Motor neuron (in vitro differentiated cells): ENCODE data around the gene REV3L. TPM values are rescaled to one million over a fixed set of nuclear protein-coding genes. Genes with fewer than 3 reads are reported as not detected.

Source experiments
- ATAC-seq, 8 experiments: fragments of 200-7000 bp; cut with Tn5 transposase; replicated peaks in 6 of 8; 2 replicates each; pipeline ENCODE4 v1.8.0; 2021; ENCODE audit warnings: mild to moderate bottlenecking in 8 of 8, moderate library complexity in 8 of 8
- H3K27ac ChIP-seq, 2 donors: fragments of 250-450 bp; sonication (Bioruptor Pico); 2 replicates each; pipeline ENCODE4 v1.9.0; 2021; ENCODE audit warnings: antibody characterized with exemption in 2 of 2, mild to moderate bottlenecking in 2 of 2, moderate library complexity in 1 of 2
- H3K4me1 ChIP-seq, 2 donors: fragments of 250-450 bp; sonication (Bioruptor Pico); replicated peaks in 1 of 2; 2 replicates each; pipeline ENCODE4 v1.6.1; 2021; ENCODE audit warnings: antibody characterized with exemption in 2 of 2, mild to moderate bottlenecking in 2 of 2, moderate library complexity in 1 of 2
- H3K4me3 ChIP-seq, 5 donors: fragments of 250-450 bp; sonication (Bioruptor Pico); 2 replicates each; pipeline ENCODE4 v1.9.0; 2021; ENCODE audit warnings: antibody characterized with exemption in 5 of 5, mild to moderate bottlenecking in 5 of 5, moderate library complexity in 4 of 5
- WGBS, 10 experiments: fragments of 450-650 bp; shearing (Covaris generic); methylation state at CpG; one replicate each; pipeline ENCODE4 v1.0.0; 2022; 5-methylcytosine and 5-hydroxymethylcytosine counted together
- in situ Hi-C, 9 experiments: fragments of 400-800 bp; cut with MboI; loops; one replicate each; pipeline ENCODE4 v1.15.0; 2021; ENCODE audit warnings: low sequenced_read_pairs in 9 of 9, low pct_unique_long_range_greater_than_20kb in 2 of 9; ENCODE audit not compliant: unreplicated experiment in 9 of 9
- total RNA-seq, 8 experiments: library from RNA; unstranded; fragments of 300-600 nt; gene quantifications; 2 replicates each; pipeline versions ENCODE4 v1.2.3 to v1.2.4, GENCODE V29; 2022

Gene REV3L
- total RNA-seq, 8 experiments from 2014 or later, result 19.5 to 63.6 (median 39.1) TPM

- 75 to 100% (median 98%) methylated on average over 1 to 4 of the region's 4 CpGs; no CpG with 5 or more reads in 2 of the 10 experiments for WGBS, 10 experiments
- in situ Hi-C loops, result no loop called here
- ATAC-seq, result no peak
- H3K4me1 ChIP-seq, result no peaks in the 10 kb centered on the region
- H3K4me3 ChIP-seq, result no peak overlapping the region
- no peak overlapping the region for H3K27ac ChIP-seq
Observed at GRCh38 chr6:111407686-111408085, 75.3 kb downstream of the REV3L start.

DNA sequence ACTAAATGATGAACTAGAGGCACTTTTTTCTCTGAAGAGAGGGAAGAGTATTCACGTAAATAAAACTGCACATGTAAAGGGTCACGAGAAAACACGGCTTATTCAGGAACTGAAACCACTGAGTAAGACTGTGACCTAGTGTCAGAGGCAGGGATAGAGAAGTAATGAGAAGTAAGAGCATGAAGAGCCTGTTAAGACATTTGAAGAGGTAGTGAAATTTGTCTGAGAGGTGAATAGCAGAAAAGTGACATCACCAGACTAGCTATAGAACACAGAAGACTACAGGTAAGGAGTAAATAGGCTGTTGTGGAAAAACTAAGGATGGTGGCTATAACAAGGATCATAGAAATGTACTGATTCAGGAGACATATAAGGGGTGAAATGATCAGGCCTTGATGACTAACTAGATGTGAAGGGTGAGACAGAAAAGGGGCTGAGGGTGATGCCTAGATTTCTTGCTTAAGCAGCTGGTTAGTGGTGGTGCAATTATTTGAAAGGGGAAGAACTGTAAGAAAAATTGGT lies 76.8 kb downstream of the REV3L start:
- Histone ChIP-seq H3K4me1 (no peaks in the 10 kb centered on the region), H3K4me3 (no peak overlapping the region), H3K27ac (no peak overlapping the region)
- no peak for ATAC-seq
- in situ Hi-C loops, result no loop called here
- WGBS, 10 experiments, result 91 to 100% (median 100%) methylated on average over 2 to 3 of the region's 3 CpGs; no CpG with 5 or more reads in 1 of the 10 experiments

- in situ Hi-C loops, result no loop called here
- WGBS, 10 experiments, result 73 to 100% (median 95%) methylated on average over 1 to 3 of the region's 3 CpGs; no CpG with 5 or more reads in 2 of the 10 experiments
- H3K27ac ChIP-seq, result no peak overlapping the region
- H3K4me1 ChIP-seq, result no peaks in the 10 kb centered on the region
- H3K4me3 ChIP-seq, result no peak overlapping the region
- ATAC-seq, result no peak
Observed at GRCh38 chr6:111403388-111403787, 79.6 kb downstream of the REV3L start.

DNA sequence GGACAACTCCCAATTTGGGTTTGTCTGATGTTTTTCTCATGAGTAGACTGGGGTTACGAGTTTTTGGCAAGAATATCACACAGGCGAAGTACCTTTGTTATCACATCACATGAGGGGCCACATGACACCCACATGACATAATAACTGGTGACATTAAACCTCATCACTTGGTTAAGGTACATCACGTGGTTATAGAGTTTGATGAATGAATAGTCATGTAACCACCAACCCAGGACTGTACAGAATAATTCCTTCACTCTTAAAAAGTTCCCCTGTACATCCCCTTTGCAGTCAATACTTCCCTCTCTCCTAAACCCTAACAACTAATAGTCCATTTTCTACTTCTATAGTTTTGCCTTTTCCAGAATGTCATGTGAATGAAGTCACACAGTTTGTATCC lies 83.4 kb downstream of the REV3L start:
- H3K27ac ChIP-seq, result no peak overlapping the region
- no peak for ATAC-seq
- no peak overlapping the region for H3K4me3 ChIP-seq
- no peaks in the 10 kb centered on the region for H3K4me1 ChIP-seq
- 40 to 100% (median 97%) methylated on average over 1 to 3 of the region's 3 CpGs; no CpG with 5 or more reads in 2 of the 10 experiments for WGBS, 10 experiments
- in situ Hi-C loops, result no loop called here

- 58 to 100% (median 79%) methylated on average over 2 of the region's 2 CpGs; no CpG with 5 or more reads in 1 of the 10 experiments for WGBS, 10 experiments
- no peak for ATAC-seq
- in situ Hi-C loops, result no loop called here
- Histone ChIP-seq H3K4me3 (no peak overlapping the region), H3K4me1 (no peaks in the 10 kb centered on the region), H3K27ac (no peak overlapping the region)
Observed at GRCh38 chr6:111388681-111389080, 94.3 kb downstream of the REV3L start.

DNA sequence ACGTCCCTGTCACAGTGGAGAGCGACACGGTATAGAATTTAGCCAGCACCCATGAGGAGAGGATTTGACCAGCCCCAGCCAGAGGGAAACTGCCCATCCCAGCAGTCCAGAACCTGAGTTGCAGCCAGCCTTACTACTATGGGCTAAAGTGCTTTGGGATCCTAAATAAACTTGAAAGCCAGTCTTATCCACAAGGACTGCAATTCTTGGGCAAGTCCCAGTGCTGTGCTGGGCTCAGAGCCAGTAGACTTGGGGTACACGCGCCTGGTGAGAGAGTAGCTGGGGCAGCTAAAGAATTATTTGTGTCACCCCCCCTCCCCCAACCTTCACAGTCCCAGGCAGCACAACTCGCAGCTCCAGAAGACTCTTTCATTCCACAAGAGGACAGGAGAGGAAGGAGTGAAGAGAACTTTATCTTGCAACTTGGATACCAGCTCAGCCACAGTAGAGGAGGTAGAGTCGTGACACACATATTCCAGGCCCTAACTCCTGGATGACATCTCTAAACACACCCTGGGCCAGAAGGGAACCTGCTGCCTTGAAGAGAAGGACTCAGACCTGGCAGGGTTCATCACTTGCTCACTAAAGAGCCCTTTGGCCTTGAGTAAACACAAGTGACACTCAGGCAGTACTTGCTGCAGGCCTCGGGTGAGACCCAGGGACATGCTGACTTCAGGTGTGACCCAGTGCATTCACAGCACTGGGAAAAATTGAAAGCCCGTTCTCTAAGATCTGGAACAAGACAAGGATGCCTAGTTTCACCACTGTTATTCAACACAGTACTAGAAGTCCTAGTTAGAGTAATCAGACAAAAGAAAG lies 100.3 kb downstream of the REV3L start:
- Histone ChIP-seq H3K27ac (no peak overlapping the region), H3K4me1 (no peaks in the 10 kb centered on the region), H3K4me3 (no peak overlapping the region)
- WGBS, 10 experiments, result 60 to 100% (median 96%) methylated on average over 1 to 6 of the region's 9 CpGs; no CpG with 5 or more reads in 3 of the 10 experiments
- in situ Hi-C loops, result no loop called here
- ATAC-seq, result peak in 1 of 8 experiments; percentile 14

DNA sequence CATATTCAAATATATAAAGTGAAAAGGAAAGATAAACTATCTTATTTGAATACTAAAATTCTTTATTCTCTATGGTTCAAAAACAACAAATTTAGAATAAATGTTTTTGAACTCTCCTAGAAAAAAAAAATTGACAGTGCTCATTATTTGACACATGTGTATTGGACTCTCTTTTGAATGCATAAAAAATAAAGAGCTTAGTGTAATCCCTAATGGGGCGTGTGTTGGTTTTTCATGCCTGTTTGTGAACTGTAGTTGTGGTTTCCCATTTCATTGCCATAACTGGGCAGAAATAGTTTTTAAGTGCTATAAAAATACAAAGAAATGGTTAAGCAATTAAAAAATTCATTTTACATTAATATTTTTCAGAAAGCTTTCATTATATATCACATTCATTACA lies 101.3 kb downstream of the REV3L start:
- peak in 3 of 8 experiments; percentile 56 to 66 (median 63) for ATAC-seq
- no peak overlapping the region for H3K27ac ChIP-seq
- no peak overlapping the region for H3K4me3 ChIP-seq
- in situ Hi-C loops, result no loop called here
- 11 to 100% (median 75%) methylated on average over 1 of the region's 1 CpG; no CpG with 5 or more reads in 1 of the 10 experiments for WGBS, 10 experiments
- H3K4me1 ChIP-seq, result no peaks in the 10 kb centered on the region

- in situ Hi-C loops, result no loop called here
Observed at GRCh38 chr6:111381123-111381522, 101.9 kb downstream of the REV3L start.

GRCh38 chr6:111379831-111380230 lies 103.2 kb downstream of the REV3L start:
- no peaks in the 10 kb centered on the region for H3K4me1 ChIP-seq
- H3K4me3 ChIP-seq, result no peak overlapping the region
- no peak overlapping the region for H3K27ac ChIP-seq
- ATAC-seq, result no peak
- in situ Hi-C loops, result no loop called here
- WGBS, 10 experiments, result 90 to 100% (median 100%) methylated on average over 1 to 2 of the region's 2 CpGs; no CpG with 5 or more reads in 1 of the 10 experiments

More at GRCh38 chr6:111381123-111381522, 101.9 kb downstream of the REV3L start:
- Histone ChIP-seq H3K4me3 (no peak overlapping the region), H3K4me1 (no peaks in the 10 kb centered on the region), H3K27ac (no peak overlapping the region)
- ATAC-seq, result peak in 3 of 8 experiments; percentile 67 to 78 (median 73)

DNA sequence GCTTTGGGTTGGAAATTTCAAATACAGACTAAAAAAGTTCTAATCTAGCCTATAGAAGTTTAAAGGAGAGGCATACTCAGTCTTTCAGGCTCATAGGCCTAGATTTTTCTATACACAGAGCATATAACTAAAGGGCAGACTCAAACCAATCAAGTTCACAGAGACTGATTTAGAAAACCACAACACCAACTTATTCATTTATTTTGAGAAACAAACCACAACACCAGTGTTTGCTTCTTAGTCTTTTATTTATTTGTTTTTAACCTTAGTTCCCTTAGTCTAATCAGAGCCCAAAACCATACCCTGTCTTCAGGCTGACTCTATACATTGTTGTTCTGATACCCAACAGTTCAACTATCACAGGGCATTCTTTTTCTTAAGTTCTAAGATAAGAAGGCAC lies 103.7 kb downstream of the REV3L start:
- Histone ChIP-seq H3K4me3 (no peak overlapping the region), H3K4me1 (no peaks in the 10 kb centered on the region), H3K27ac (no peak overlapping the region)
- no peak for ATAC-seq
- in situ Hi-C loops, result no loop called here

DNA sequence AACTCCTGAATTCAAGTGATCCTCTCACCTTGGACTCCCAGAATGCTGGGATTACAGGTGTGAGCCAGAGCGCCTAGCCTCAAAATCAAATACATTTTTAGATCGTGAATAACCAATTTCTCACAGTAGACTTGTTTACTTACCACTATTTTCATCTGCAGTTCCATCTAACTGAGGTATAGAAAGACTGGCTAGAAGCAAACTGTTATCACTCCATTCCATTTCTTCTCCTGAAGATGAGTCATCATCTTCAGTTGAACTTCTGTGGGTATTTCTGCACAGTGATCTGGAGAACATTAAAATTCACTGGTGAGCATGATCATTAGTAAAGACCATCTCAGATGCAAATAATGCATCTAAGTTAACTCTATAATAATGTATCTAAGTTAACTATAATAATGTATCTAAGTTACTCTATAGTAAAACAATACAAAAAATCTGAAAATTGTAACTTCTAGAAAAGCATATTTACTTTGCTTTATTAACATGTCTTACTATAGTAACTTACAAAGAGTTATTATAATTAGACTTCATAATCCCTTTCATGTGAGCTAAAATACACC lies 105.4 kb downstream of the REV3L start:
- WGBS, 10 experiments, result 92 to 100% (median 100%) methylated on average over 1 to 2 of the region's 2 CpGs; no CpG with 5 or more reads in 4 of the 10 experiments
- in situ Hi-C loops, result no loop called here
- peak in 2 of 8 experiments; percentile 14 to 17 for ATAC-seq
- H3K4me1 ChIP-seq, result no peaks in the 10 kb centered on the region
- H3K27ac ChIP-seq, result no peak overlapping the region
- H3K4me3 ChIP-seq, result no peak overlapping the region

- in situ Hi-C loops, result loop anchor here in 1 of 9 experiments (25.0 kb wide), 1 partner anchor 270 kb away; no protein-coding TSS in a partner anchor
- no peak for ATAC-seq
- Histone ChIP-seq H3K4me3 (no peak overlapping the region), H3K27ac (no peak overlapping the region), H3K4me1 (no peaks in the 10 kb centered on the region)
- 51 to 100% (median 89%) methylated on average over 1 to 8 of the region's 9 CpGs; no CpG with 5 or more reads in 1 of the 10 experiments for WGBS, 10 experiments
Observed at GRCh38 chr6:111367393-111368088, 115.5 kb downstream of the REV3L start.

- Histone ChIP-seq H3K27ac (no peak overlapping the region), H3K4me3 (no peak overlapping the region), H3K4me1 (no peaks in the 10 kb centered on the region)
- 21 to 73% (median 48%) methylated on average over 1 to 5 of the region's 5 CpGs; no CpG with 5 or more reads in 1 of the 10 experiments for WGBS, 10 experiments
- ATAC-seq, result peak in 4 of 8 experiments; percentile 30 to 60 (median 44)
- in situ Hi-C loops, result loop anchor here in 1 of 9 experiments (25.0 kb wide), 1 partner anchor 276 kb away; no protein-coding TSS in a partner anchor
Observed at GRCh38 chr6:111361648-111362047, 121.4 kb downstream of the REV3L start.
